Measurements from ENCODE around the gene MEA1. TPM values are rescaled to one million over a fixed set of nuclear protein-coding genes. Genes with fewer than 3 reads are reported as not detected.

MEA1 gene
- total RNA-seq, 4 donors from 2014 or later, result 39.1 to 81.7 (median 43.2) TPM

- Histone ChIP-seq H3K9me3 (no peaks in the 10 kb centered on the region), H3K4me3 (no peak overlapping the region), H3K27ac (no peak overlapping the region), H3K27me3 (no peaks in the 10 kb centered on the region), H3K36me3 (no peaks in the 10 kb centered on the region), H3K4me1 (peaks cover 0 to 6% of the 10 kb centered on the region in 2 donors)
- no peak for DNase-seq
- TF ChIP-seq POLR2A (IDR thresholded peaks at IDR 0.05), result no peak
- TF ChIP-seq CTCF (IDR thresholded peaks at IDR 0.05), result no peak
- intact Hi-C loops (cut with DNase I; ENCODE audit: low total_unique reads), result no loop called here
Observed at GRCh38 chr6:42962502-42963178, 51.1 kb downstream of the MEA1 start.

GRCh38 chr6:42962096-42962495 is 51.6 kb downstream of the MEA1 start:
- Histone ChIP-seq H3K4me3 (no peak overlapping the region), H3K4me1 (peaks cover 0 to 6% of the 10 kb centered on the region in 2 donors), H3K27ac (no peak overlapping the region), H3K9me3 (no peaks in the 10 kb centered on the region), H3K27me3 (no peaks in the 10 kb centered on the region), H3K36me3 (no peaks in the 10 kb centered on the region)
- no peak for TF ChIP-seq CTCF (IDR thresholded peaks at IDR 0.05)
- no peak for TF ChIP-seq POLR2A (IDR thresholded peaks at IDR 0.05)
- DNase-seq, result no peak
- intact Hi-C loops (cut with DNase I; ENCODE audit: low total_unique reads), result no loop called here

Other genes starting within 250 kb of the MEA1 start
- 10 to 100 TPM in 3 of 4 donors, 1 to 10 TPM in 1; 7.4 to 35.3 (median 18.2) TPM for gene BICRAL, start 231.9 kb downstream of the MEA1 start, total RNA-seq
- gene RPL7L1, start 134.3 kb downstream of the MEA1 start, total RNA-seq, result 100 to 1,000 TPM in 1 of 4 donors, 10 to 100 TPM in 3; 62.9 to 123 (median 82.1) TPM
- gene PTCRA, start 97.9 kb downstream of the MEA1 start, total RNA-seq, result 1 to 10 TPM in 1 of 4 donors, not detected in 3; 2.0 TPM
- 100 to 1,000 TPM in 1 of 4 donors, 10 to 100 TPM in 3; 23.2 to 130 (median 39.1) TPM for gene CNPY3, start 84.5 kb downstream of the MEA1 start, total RNA-seq
- 1 to 10 TPM in 1 of 4 donors, not detected in 3; 1.7 TPM for gene GNMT, start 53.2 kb downstream of the MEA1 start, total RNA-seq
- gene PEX6, start 34.8 kb downstream of the MEA1 start, total RNA-seq, result 10 to 100 TPM; 19.2 to 38.2 (median 23.1) TPM
- gene PPP2R5D, start 29.4 kb downstream of the MEA1 start, total RNA-seq, result 10 to 100 TPM; 28.7 to 43.8 (median 36.4) TPM
- gene KLHDC3, start 303 bp upstream of the MEA1 start, total RNA-seq, result 100 to 1,000 TPM in 1 of 4 donors, 10 to 100 TPM in 3; 19.7 to 152 (median 56.8) TPM
- 10 to 100 TPM; 30.5 to 57.2 (median 45.9) TPM for gene RRP36, start 7.7 kb upstream of the MEA1 start, total RNA-seq
- 10 to 100 TPM in 2 of 4 donors, 1 to 10 TPM in 2; 6.4 to 65.1 (median 18.9) TPM for gene CUL7, start 39.9 kb upstream of the MEA1 start, total RNA-seq
- 10 to 100 TPM; 14.4 to 44.4 (median 16.1) TPM for gene MRPL2, start 45.5 kb upstream of the MEA1 start, total RNA-seq
- gene KLC4, start 45.7 kb upstream of the MEA1 start, total RNA-seq, result 10 to 100 TPM in 3 of 4 donors, 1 to 10 TPM in 1; 2.8 to 30.6 (median 27.2) TPM
- gene PTK7, start 62.4 kb upstream of the MEA1 start, total RNA-seq, result 100 to 1,000 TPM in 3 of 4 donors, 10 to 100 TPM in 1; 53.8 to 247 (median 153) TPM
- gene SRF, start 157.3 kb upstream of the MEA1 start, total RNA-seq, result 100 to 1,000 TPM in 1 of 4 donors, 10 to 100 TPM in 3; 18.2 to 109 (median 36.9) TPM
- 10 to 100 TPM; 31.0 to 52.6 (median 38.8) TPM for gene CUL9, start 168.2 kb upstream of the MEA1 start, total RNA-seq
- gene DNPH1, start 215.5 kb upstream of the MEA1 start, total RNA-seq, result 10 to 100 TPM; 23.4 to 68.4 (median 33.2) TPM
- under 1 TPM in 2 of 4 donors, not detected in 2; 0.06 to 0.14 TPM for gene TTBK1, start 229.5 kb upstream of the MEA1 start, total RNA-seq